GM23248 (cell line): Measurements from ENCODE around the gene COL9A3.

Experiments
- EZH2 ChIP-seq: fragments of 200-600 bp; sonication (generic); IDR thresholded peaks from 2 replicates; pipeline ENCODE4 v1.6.1; 2018; ENCODE audit warnings: antibody characterized with exemption, mild to moderate bottlenecking; ENCODE audit not compliant: insufficient read depth, poor library complexity, severe bottlenecking
- EZH2phosphoT487 ChIP-seq: fragments of 200-600 bp; sonication (generic); IDR thresholded peaks from 2 replicates; pipeline ENCODE4 v1.6.1; 2018; ENCODE audit warnings: antibody characterized with exemption, moderate library complexity, mild to moderate bottlenecking, low read depth; ENCODE audit not compliant: insufficient read depth

- TF ChIP-seq EZH2 (no peak), EZH2phosphoT487 (no peak)
These were observed 67.7 kb downstream of the COL9A3 start for GRCh38 chr20:62884556-62884955.
